HG03196 (cell line): ENCODE data around the gene NKD2.
"Not testable (repeated sequence)": the region's sequence is repeated elsewhere in the genome, so short reads cannot be mapped to it uniquely, and the experiment has no call there.

Experiments used
- ATAC-seq: cut with Tn5 transposase; IDR thresholded peaks from one replicate; pipeline ENCODE4 v1.9.1; 2021; ENCODE audit not compliant: unreplicated experiment

Gene NKD2

DNA sequence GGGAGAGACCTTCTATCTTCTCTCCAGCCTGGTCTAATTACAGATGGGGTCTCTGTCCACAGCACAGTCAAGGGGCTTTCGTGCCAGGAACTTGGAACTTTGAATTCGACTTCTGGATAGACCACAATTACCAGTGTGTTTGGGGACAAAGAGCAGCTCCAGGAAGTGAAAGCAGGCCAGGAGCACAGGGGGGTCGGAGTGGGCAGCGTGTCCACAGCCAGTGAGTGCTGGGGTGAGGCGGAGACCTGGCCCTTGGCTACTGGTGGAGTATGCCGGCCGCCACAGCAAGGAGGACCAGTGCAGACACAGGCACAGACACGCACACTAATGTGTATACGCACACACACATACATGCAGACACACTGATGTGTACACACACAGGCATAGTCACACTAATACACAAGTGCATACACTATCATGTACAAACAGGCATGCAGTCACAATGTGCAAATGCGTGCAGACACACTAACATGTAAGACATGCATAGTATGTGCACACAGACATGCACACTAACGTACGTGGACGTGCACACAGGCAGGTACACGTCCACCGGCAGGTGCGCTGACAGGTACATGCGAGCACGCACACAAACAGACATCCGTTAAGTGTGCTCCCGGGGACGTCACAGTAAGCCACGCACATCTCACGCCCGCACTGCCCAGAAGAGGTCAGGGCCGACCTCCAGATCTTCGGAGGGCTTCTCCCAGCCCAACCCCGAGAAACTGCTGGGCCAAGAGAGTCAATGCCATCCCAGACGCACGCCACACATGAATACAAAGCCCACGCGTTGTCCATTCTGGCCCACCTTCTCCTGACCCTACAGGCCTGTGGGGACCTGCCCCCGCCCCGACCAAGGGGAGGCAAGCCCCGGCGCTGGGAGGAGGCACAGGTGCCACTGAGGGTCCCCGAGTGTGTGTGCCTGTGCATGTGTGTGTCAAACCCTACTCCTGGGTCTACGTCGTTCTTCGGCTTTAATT is 46.5 kb downstream of the NKD2 start:
- ATAC-seq: no peak

DNA sequence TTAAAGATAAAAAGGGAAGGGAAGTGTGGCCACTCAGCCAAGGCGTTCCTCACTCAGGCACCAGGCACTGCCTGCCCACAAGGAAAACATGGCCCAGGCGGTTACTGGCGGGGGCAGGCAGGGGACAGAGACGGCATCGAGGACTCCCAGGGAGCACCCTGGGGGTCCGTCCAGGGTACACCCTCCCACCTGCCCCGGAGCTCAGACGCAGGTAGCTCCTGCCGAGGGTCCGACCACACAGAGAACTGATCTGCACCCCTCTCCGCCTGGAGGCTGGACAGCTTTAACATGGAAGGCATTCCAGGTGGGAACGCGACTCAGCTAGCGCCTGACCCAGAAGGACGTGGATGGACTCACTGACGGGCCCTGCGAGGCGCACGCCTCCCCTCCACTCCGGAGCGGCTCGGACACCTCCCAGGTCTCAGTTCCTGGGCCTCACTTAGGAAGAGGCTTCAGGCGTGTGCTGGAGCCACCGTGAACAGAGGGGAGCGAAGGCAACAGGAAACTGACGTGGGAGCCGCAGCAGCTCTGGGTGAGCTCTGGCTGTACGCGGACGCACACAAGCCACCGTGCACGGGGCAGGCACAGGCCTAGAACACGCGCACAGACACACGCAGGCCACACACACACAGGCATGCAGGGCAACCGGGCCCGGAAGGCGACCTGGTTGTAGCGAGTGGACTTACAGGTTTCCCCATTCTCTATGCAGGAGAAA is 47.5 kb downstream of the NKD2 start:
- ATAC-seq: no peak

DNA sequence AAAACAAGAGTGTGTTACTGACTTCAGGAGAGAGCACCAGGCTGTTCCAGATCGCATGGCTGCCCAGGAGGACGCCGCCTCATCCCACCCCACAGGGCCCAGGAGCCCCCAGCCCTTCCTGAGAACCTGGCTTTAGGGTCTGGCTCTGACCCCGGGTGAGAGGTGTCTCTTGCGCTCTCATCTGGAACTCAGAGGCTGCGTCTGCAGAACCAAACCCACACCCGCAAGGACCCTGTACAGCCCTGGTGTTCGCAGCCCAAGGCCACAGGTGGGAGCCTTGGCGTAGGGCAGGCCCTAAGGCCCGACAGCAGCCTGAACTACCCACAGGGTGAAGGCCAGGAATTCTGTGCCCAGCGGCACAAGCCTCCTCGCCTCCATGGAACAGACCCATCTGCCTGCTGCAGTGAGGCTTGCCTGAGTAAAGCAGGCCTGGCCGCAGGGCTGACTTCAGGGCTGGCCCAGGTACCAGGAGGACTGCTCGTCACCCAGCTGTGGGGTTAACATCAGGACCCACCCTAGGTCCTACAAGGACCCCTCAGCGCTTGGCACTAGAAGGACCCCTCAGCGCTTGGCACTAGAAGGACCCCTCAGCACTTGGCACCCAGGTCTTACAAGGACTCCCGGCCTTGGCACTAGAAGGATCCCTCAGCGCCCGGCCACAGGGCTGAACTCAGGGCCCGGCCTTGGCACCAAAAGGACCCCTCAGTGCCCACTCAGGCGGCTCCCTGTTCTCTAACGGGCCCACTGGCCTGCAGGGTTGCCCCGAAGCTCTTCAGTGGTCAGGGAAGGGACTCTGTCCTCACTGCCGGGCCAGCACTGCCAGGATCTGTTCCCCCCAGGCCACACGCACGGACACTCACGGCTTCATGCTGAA is 48.2 kb downstream of the NKD2 start:
- no peak for ATAC-seq

DNA sequence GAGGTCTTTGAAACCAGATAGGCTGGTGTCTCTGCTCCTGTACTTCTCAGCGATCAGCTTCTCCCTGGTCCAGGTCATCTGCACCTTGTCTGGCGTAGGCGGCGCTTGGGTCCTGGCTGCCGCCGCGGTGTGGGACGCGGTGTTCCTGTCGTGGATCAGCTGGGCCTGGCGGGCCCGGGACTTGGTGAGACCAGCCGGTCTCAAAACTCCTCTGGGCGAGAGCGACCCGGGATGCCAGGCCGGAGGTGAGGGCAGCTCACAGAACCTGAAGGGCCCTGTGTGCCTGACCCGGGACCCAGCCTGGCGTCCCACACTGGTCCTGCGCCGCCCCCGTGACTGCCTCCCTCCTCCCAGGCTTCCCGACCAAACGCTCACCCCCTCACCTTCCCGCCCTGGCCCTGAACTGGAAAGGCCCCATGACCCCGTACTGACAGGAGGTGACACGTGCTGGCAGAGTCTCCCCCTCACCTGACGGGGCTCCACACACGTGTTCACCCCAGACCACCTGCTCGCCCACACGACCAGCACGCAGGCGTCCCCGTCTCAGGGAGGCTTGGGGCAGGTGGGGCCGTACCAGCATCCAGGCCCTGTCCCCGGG is 49.0 kb downstream of the NKD2 start:
- ATAC-seq: no peak

DNA sequence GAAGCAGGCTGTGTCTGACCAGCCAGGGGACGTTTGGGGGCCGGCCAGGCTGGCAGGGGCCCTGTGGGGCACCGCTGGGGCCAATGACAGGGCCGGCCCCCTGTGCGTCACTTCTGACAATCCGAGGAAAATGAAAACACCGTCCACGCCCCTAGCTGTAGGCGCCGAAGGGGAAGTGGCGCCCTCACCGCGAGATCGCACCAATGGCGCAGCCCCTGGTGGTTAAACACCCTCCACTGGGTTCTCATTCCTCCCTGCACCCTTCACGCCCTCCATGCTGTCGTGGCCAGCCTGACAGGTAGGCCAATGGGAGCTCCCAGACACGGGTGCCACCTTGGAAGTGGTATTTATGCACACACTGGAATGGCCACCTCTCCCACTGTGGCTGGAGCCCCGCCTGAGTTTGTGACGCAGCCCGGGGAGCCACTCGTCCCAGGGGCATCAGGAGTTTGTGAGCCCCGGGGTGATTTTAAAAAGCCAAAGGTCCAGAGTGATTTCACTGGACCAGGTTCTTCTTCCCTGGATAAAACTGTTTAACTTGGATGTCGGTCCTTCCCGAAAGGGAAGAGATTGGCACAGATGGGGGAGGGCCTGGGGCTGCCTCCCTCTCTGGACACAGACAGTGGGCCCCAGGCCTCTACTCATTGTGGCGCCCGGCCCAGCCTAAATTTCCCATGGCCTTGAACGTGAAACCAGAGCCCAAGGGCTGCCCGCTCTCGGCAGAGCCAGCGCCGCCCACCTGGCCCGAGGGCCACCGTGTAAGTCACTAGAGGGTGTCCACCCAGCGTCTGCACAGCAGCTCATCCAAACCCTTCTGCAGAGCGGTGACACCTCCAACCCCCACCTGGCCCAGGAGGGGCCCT is 49.7 kb downstream of the NKD2 start:
- ATAC-seq: no peak

DNA sequence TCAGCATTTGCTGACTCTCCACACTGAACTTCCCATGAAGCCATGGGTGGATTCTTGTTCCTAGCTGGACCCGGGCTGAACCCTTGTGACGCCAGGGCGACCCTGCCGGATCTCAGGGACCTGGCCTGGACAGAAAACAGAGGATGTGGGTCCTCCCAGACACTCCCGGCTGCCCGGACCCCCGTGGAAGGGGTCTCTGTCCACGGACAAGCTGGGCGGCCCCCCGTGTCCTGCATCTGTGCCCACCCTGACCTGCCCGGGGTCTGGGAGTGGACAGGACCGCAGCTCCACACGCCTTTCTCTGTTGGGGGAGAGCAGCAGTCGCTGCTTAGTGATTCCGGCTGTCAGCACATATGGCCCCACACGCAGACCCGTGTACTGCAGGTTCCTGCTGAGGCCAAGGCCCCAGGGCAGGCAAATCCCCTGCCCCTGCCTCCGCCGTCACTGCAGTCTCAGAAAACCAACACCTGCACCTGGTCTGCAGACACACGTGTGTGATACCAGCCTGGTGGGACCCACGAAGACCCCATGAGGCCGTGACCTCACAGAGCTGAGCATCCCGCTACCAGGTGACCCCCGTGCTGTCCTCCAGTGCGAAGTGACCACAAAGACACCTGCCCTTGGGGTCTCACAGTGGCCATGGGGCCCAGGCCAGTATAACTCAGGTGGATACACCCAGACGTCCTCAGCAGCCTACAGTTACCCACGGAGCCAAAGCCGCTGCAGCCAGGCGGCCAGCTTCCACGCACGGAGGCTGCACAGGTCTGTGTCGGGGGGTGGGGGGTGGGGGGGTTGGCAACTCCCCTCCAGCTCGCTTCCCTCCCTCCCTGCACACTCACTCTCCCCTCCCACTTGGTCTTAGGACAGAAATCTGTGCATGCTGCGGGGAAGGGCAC is 50.6 kb downstream of the NKD2 start:
- no peak for ATAC-seq

DNA sequence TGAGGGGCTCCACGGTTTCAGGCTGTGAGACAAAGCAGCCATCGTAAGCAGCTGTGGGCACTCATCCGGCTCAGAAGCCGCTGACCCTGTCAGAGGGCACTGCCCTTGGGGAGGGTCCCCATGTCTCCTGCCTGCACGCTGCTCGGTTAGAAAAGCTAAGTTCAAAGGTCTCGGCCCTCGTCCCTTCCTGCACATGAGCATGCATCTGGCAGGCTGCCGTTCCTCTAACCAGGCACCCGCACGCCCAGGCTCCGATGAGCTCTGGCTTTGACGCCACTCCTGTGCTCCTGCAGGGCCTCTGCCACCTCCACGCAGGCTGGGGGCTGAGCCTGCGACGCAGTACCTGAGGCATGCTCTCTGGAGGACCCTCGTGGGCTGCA is 51.3 kb downstream of the NKD2 start:
- no peak for ATAC-seq

DNA sequence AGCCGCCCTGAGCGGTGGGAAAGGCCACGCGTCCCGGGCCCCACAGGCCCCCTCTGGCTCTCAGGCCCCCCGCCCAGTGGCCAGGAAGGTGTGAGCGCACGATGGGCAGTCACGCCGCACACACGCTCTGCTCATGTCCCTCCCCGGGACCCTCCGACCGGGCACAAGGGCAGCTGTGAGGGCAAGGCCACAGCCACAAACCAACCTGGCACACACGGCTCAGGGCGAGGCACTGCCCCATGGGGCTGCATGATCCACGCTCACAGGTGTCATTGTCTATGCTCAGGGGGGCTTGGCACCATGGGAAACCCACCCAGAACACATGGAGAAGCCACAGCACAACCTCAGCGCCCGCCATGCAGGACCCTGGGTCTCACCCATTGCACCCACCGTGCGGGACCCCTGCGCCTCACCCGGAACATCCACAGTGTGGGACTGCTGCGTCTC is 52.0 kb downstream of the NKD2 start:
- ATAC-seq: no peak

DNA sequence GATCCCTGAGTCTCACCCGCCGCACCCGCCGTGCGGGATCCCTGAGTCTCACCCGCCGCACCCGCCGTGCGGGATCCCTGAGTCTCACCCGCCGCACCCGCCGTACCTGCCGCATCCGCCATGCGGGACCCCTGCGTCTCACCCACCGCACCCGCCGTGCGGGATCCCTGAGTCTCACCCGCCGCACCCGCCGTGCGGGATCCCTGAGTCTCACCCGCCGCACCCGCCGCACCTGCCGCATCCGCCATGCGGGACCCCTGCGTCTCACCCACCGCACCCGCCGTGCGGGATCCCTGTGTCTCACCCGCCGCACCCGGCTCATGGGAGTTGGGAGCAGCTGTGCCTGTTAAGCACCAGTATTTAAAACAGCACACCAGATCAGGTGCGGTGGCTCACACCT is 52.7 kb downstream of the NKD2 start:
- not testable (repeated sequence) for ATAC-seq

DNA sequence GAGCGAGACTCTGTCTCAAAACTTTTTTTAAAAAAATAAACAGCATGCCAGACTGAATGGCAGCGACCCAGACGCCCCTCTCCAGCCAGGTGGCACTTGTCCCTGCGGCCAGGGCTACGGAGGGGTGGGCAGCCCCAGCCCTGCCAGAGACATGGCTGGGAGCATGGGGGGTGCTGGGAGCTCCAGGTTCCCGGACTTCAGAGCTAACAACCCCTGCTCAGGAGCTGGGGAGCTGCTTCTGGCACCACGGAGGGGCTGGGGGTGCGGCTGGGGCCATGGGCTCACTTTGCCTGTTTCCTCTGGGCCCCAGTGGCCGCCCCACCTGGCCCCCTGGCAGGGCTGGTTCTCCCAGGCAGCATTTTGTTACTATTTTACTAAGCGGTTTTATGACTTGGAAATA is 53.3 kb downstream of the NKD2 start:
- no peak for ATAC-seq

DNA sequence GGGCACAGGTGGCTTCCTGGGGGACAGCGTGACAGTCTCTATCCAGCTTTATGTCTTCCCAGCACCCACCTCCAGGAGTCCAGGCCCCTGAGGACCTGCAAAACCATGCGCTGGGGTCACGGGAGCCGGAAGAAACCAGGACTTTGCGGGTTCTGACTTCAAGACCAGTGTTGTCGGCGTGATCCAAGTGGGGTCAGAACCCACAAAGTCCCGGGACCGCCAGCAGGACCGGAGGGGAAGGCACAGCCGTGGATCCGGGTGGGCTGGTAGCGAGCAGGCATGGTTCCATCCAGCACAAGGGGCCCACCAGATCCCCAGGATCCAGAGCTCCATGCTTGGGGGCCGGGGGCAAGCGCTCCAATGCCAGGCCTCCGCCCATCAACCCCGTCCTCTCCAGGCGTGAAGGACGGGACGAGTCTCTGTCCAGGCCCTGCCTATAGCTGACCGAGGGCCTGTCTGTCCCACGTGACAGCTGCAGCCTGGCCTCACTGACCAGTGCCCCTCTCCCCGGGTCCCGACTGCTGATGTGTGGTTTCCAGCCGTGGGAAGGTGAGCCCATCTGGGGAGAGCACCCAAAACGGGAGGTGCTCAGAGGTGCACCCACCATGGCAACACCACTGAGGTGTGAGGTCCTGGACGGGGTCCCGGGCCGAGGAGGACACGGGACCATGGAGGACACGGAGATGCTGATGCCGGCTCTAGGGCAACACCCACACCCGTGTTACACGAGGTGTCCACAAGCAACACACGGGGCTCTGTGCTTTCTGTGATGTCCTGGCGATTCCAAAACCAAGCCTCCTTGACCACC is 54.4 kb downstream of the NKD2 start:
- no peak for ATAC-seq

DNA sequence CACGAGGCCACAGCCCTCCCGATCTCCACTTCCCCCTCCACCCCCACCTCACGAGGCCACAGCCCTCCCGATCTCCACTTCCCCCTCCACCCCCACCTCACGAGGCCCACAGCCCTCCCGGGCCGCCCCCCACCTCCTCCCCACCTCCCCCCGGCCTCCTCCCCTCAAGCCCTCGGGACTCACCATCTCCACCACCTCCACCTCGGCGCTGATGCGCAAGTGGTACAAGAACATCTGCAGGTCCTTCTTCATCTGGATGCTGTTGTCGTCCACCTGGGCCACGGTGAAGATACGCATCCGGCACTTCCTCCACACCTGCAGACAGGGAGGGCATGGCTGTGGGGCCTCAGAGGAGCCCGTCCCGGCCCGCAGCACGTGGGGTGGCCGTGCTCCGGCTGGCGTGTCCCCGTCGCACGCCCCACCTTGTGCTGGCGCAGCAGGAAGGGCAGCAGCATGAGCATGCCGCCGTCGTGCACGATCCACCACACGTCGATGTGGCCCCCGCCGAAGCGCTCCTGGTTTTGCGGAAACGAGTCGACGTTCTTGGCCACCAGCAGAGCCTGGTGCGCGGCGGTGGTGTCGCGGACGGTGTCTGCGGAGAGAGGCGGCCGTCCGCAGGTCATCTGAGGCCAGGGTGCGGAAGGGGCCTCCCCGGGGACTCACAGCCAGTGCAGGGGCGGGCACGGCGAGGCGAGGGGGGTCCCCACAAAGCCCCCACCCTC is 55.2 kb downstream of the NKD2 start:
- ATAC-seq: no peak

DNA sequence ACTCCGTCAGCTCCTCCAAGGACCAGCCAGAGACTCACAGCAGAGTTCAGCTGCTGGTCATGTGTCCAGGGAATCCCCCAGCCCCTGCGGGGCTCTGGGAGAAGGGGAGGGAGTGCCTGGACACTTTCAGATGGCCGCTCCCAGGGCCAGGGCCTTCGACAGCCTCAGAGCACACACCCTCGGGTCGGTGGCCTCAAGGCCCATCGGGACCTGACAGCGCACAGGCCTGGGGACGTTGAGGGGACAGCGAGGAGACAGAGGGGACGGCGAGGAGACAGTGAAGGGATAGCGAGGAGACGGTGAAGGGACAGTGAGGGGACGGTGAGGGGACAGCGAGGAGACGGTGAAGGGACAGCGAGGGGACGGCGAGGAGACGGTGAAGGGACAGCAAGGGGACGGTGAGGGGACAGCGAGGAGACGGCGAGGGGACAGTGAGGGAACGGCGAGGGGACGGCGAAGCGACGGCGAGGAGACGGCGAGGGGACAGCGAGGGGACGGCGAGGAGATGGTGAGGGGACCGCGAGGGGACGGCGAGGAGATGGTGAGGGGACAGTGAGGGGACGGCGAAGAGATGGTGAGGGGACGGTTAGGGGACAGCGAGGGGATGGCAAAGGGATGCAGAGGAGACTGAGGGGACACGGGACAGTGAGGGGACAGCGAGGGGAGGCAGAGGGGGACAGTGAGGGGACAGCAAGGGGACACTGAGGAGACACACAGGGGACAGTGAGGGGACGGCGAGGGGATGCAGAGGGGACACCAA is 56.0 kb downstream of the NKD2 start:
- ATAC-seq: no peak

DNA sequence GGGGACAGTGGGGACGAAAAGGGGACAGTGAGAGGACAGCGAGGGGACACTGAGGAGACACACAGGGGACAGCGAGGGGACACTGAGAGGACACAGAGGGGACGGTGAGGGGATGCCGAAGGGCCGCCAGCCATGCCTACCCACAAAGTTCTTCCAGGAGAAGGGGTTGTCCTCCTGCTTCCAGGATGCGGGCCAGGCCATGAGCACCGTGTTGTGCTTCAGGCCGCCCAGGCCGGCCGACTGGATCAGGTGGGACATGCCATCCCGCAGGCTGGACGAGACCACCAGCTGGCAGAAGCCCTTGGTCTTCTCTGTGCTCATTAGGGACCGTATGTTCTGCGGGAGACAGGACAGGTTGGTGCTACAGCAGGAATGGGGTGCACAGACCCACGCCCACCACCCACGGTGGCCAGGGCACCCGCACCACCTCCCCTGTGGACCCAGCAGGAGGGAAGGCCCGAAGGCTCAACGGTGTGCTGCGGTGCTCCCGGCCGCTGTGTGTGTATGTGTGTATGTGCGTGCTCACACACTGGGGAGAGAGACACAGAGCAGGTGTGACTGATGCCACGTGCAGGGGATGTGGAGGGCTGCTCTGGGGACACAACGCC is 56.6 kb downstream of the NKD2 start:
- ATAC-seq: no peak

DNA sequence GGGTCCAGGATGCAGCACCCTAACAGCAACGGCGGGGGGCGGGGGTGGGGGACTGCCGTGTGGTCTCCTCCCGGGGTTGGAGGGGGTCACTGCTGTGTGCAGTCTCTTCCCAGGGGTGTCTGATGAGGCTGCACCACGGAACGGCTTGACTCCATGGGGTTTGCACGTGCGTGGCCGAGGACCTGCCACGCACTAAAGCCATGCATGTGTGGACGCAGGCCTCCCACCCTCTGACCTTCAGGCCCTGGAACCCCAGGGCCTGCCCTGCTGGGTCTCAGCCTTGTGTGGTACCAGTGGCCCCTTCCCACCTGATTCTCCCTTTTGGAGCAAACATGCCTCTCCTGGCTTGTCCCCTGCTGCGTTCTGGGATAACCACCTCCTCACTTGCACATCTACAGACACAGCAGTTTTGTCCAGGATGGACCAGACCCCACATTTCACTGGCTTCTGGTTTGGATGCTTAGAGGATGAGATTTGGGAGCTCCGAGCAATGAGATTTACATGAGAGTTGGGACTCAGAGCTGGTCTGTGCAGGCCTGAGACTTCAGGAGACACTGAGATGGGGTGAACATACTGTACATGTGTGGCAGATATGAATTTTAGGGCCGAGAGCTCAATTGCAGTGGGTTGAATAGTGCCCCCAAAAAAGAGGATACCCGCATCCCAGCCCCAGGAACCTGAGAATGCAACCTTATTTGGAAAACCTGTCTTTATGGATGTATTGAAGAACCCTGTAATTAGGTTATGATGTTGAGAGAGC is 57.5 kb downstream of the NKD2 start:
- ATAC-seq: no peak

DNA sequence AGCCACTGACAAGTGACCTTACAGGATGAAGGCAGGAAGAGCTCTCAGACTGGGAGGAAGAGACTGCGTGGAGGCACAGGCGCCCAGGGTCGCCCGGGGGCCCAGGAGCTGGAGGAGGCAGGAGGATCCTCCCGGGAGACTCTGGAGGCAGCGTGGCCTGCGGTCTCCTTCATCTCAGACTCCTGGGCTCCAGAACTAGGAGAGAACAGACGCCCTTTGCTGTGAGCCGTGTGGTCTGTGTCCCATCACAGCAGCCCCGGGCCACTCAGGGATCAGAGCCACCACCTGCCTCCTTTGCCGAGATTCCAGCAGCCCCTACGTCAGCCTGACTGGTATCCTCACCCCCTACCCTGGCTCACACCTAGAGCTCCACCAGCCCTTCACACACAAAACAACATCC is 58.1 kb downstream of the NKD2 start:
- ATAC-seq: no peak
